IMR-90 (cell line): ENCODE measurements around the gene IL36A. TPM values are rescaled to one million over a fixed set of nuclear protein-coding genes. Genes with fewer than 3 reads are reported as not detected.

Experiments
- ATAC-seq: fragments of 200-7000 bp; cut with Tn5 transposase; 2 replicates; pipeline ENCODE4 v1.9.1; 2020; ENCODE audit warnings: low read depth, mild to moderate bottlenecking, moderate library complexity
- Bru-seq: library from RNA; stranded (reverse); fragments of 400-500 nt; gene quantifications from one replicate; lab custom pipeline; 2021; lab: Mats Ljungman, UMichigan
- BruChase-seq, 2 experiments: library from RNA; stranded (reverse); fragments of 400-500 nt; gene quantifications; one replicate each; lab custom pipeline; 2021; lab: Mats Ljungman, UMichigan
- BruUV-seq: library from RNA; stranded (reverse); fragments of 400-500 nt; replicated peaks from 2 replicates; lab custom pipeline; 2021; lab: Mats Ljungman, UMichigan
- CTCF ChIA-PET: fragments of 300-600 bp; formaldehyde crosslinking; extraction: SDS; loops from one replicate; lab custom pipeline; 2021; ENCODE audit warnings: antibody characterized with exemption; lab: Yijun Ruan, JAX
- POLR2A ChIA-PET: fragments of 300-600 bp; sonication (Branson Sonifier 250); formaldehyde crosslinking; loops from one replicate; lab custom pipeline; 2022; ENCODE audit warnings: antibody characterized with exemption; ENCODE audit not compliant: unreplicated experiment; lab: Charles Lee
- DNase-seq: peaks from one replicate; pipeline ENCODE4 v3.0.0; 2013
- H2AFZ ChIP-seq: replicated peaks from 2 replicates; pipeline ENCODE3; 2013; ENCODE audit warnings: low read length, mild to moderate bottlenecking; ENCODE audit not compliant: poor library complexity
- H2AK5ac ChIP-seq: 2 replicates; pipeline ENCODE4 v1.6.1; 2013; ENCODE audit warnings: low read depth, low read length, inconsistent platforms
- H2AK9ac ChIP-seq: replicated peaks from 2 replicates; pipeline ENCODE3; 2013; ENCODE audit warnings: mild to moderate bottlenecking, low read depth, low read length, moderate library complexity; ENCODE audit not compliant: poor library complexity
- H2BK120ac ChIP-seq: 2 replicates; pipeline ENCODE4 v1.6.1; 2013; ENCODE audit warnings: low read depth, low read length, inconsistent platforms
- H2BK15ac ChIP-seq: 3 replicates; pipeline ENCODE4 v1.6.1; 2013; ENCODE audit warnings: low read depth, low read length, inconsistent platforms
- H2BK20ac ChIP-seq: 2 replicates; pipeline ENCODE4 v1.6.1; 2013; ENCODE audit warnings: low read depth, mild to moderate bottlenecking, inconsistent platforms, low read length, moderate library complexity
- H2BK5ac ChIP-seq: 2 replicates; pipeline ENCODE4 v1.6.1; 2013; ENCODE audit warnings: mild to moderate bottlenecking, low read depth, low read length, inconsistent platforms; ENCODE audit not compliant: poor library complexity, severe bottlenecking
- H3K14ac ChIP-seq: replicated peaks from 2 replicates; pipeline ENCODE4 v1.6.1; 2013; ENCODE audit warnings: low read depth, low read length, inconsistent platforms
- H3K18ac ChIP-seq: 2 replicates; pipeline ENCODE4 v1.6.1; 2013; ENCODE audit warnings: low read depth, low read length, control low read depth
- H3K23ac ChIP-seq: 2 replicates; pipeline ENCODE4 v1.6.1; 2013; ENCODE audit warnings: low read depth, low read length, inconsistent platforms
- H3K27ac ChIP-seq: 2 replicates; pipeline ENCODE4 v1.5.1; 2013; ENCODE audit warnings: mild to moderate bottlenecking, control low read depth, low read length; ENCODE audit not compliant: insufficient read depth
- H3K27me3 ChIP-seq: 2 replicates; pipeline ENCODE4 v1.6.1; 2013; ENCODE audit warnings: low read length; ENCODE audit not compliant: control insufficient read depth, insufficient read depth
- H3K36me3 ChIP-seq: 2 replicates; pipeline ENCODE4 v1.6.1; 2013; ENCODE audit warnings: low read length, mixed read lengths; ENCODE audit not compliant: control insufficient read depth, insufficient read depth
- H3K4ac ChIP-seq: 2 replicates; pipeline ENCODE4 v1.6.1; 2013; ENCODE audit warnings: low read depth, low read length, inconsistent platforms
- H3K4me1 ChIP-seq: 2 replicates; pipeline ENCODE4 v1.6.1; 2013; ENCODE audit warnings: low read length, mixed read lengths; ENCODE audit not compliant: control insufficient read depth, insufficient read depth
- H3K4me2 ChIP-seq: 2 replicates; pipeline ENCODE4 v1.6.1; 2013; ENCODE audit warnings: low read depth, mild to moderate bottlenecking, control low read depth, low read length, moderate library complexity
- H3K4me3 ChIP-seq: 2 replicates; pipeline ENCODE4 v1.5.1; 2013; ENCODE audit warnings: low read depth, mild to moderate bottlenecking, control low read depth, low read length, moderate library complexity; ENCODE audit not compliant: insufficient read depth
- H3K56ac ChIP-seq: 2 replicates; pipeline ENCODE4 v1.6.1; 2013; ENCODE audit warnings: low read length, inconsistent platforms; ENCODE audit not compliant: insufficient read depth; ENCODE audit errors: extremely low read depth
- H3K79me1 ChIP-seq, 2 experiments: 2 replicates each; pipeline ENCODE4 v1.6.1; 2013; ENCODE audit warnings: low read length in 2 of 2, inconsistent platforms in 1 of 2, low read depth in 1 of 2
- H3K9ac ChIP-seq: 2 replicates; pipeline ENCODE4 v1.6.1; 2013; ENCODE audit warnings: low read depth, low read length, control low read depth
- H3K9me1 ChIP-seq: 2 replicates; pipeline ENCODE4 v1.6.1; 2013; ENCODE audit warnings: low read length, inconsistent platforms; ENCODE audit not compliant: insufficient read depth
- H3K9me3 ChIP-seq: 2 replicates; pipeline ENCODE4 v1.6.1; 2013; ENCODE audit warnings: low read length; ENCODE audit not compliant: control insufficient read depth, insufficient read depth
- H4K20me1 ChIP-seq: 2 replicates; pipeline ENCODE4 v1.6.1; 2013; ENCODE audit warnings: low read length, inconsistent platforms; ENCODE audit not compliant: insufficient read depth
- H4K5ac ChIP-seq: 2 replicates; pipeline ENCODE4 v1.6.1; 2013; ENCODE audit warnings: mild to moderate bottlenecking, low read depth, low read length, control low read depth
- H4K8ac ChIP-seq, 2 experiments: 2 replicates each; pipeline ENCODE4 v1.6.1; 2013; ENCODE audit warnings: low read depth in 2 of 2, low read length in 2 of 2, control low read depth in 1 of 2, inconsistent platforms in 1 of 2
- H4K91ac ChIP-seq: 2 replicates; pipeline ENCODE4 v1.6.1; 2013; ENCODE audit warnings: low read depth, low read length, inconsistent platforms; ENCODE audit not compliant: insufficient read depth
- BHLHE40 ChIP-seq: fragments of 150-350 bp; IDR thresholded peaks from 2 replicates; pipeline ENCODE4 v1.6.1; 2016; ENCODE audit warnings: mild to moderate bottlenecking, low read depth, low read length
- CEBPB ChIP-seq: IDR thresholded peaks from 2 replicates; pipeline ENCODE4 v1.6.1; 2012; ENCODE audit warnings: low read depth, low read length, improper control_type of control experiment
- CHD1 ChIP-seq: IDR thresholded peaks from 2 replicates; pipeline ENCODE4 v1.6.1; 2012; ENCODE audit warnings: low read depth, low read length, improper control_type of control experiment
- ELK1 ChIP-seq: fragments of 150-350 bp; IDR thresholded peaks from 2 replicates; pipeline ENCODE4 v1.6.1; 2016; ENCODE audit warnings: low read depth, mild to moderate bottlenecking, low read length, moderate library complexity, borderline replicate concordance
- MAZ ChIP-seq: IDR thresholded peaks from 2 replicates; pipeline ENCODE4 v1.6.1; 2012; ENCODE audit warnings: low read depth, mild to moderate bottlenecking, low read length, improper control_type of control experiment, moderate library complexity, borderline replicate concordance
- RAD21 ChIP-seq: IDR thresholded peaks from 2 replicates; pipeline ENCODE4 v1.6.1; 2012; ENCODE audit warnings: low read length, improper control_type of control experiment
- RFX5 ChIP-seq: IDR thresholded peaks from 2 replicates; pipeline ENCODE4 v1.8.0; 2012; ENCODE audit warnings: low read depth, mild to moderate bottlenecking, low read length, moderate library complexity
- SMC3 ChIP-seq: fragments of 150-350 bp; IDR thresholded peaks from 2 replicates; pipeline ENCODE4 v1.6.1; 2016; ENCODE audit warnings: low read depth, mild to moderate bottlenecking, antibody characterized with exemption, low read length, moderate library complexity
- WGBS, 2 experiments: methylation state at CpG; one replicate each; pipeline versions ENCODE4 v1.1.5 to v1.1.7; 2013; ENCODE audit warnings: missing lambda C conversion rate in 2 of 2; ENCODE audit not compliant: insufficient read length in 1 of 2; ENCODE audit errors: extremely low coverage in 2 of 2; 5-methylcytosine and 5-hydroxymethylcytosine counted together
- dilution Hi-C: fragments of 300-500 bp; cut with HindIII; formaldehyde crosslinking; loops from one replicate; pipeline ENCODE4 v1.14.3; 2018; ENCODE audit warnings: low sequenced_read_pairs; ENCODE audit not compliant: unreplicated experiment
- in situ Hi-C: fragments of 300-500 bp; cut with MboI; formaldehyde crosslinking; loops from 3 replicates; pipeline ENCODE4 v1.14.3; 2019; ENCODE audit warnings: low sequenced_read_pairs, inconsistent platforms, mixed read lengths
- intact Hi-C: fragments of 100-400 bp; cut with micrococcal nuclease; formaldehyde crosslinking; loops from 2 replicates; pipeline ENCODE4 v1.10.0; 2022
- long read RNA-seq: library from polyadenylated mRNA; unstranded; transcript quantifications from one replicate; pipeline ENCODE4 v2.0.0, GENCODE V29; 2021; ENCODE audit not compliant: unreplicated experiment
- polyA plus RNA-seq, 3 experiments: library from polyadenylated mRNA; depleted of rRNA; stranded (reverse); fragments of >200 nt; gene quantifications; 2 replicates each; pipeline ENCODE4 v1.2.3, GENCODE V29; 2012; ENCODE audit warnings: low replicate concordance in 1 of 3
- total RNA-seq: library from RNA; depleted of rRNA; stranded (reverse); fragments of >200 nt; gene quantifications from 2 replicates; pipeline ENCODE4 v1.2.3, GENCODE V29; 2012; rRNA removed

The IL36A gene, protein sequence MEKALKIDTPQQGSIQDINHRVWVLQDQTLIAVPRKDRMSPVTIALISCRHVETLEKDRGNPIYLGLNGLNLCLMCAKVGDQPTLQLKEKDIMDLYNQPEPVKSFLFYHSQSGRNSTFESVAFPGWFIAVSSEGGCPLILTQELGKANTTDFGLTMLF
- total RNA-seq (not detected in 2 replicates), polyA plus RNA-seq (2012; rRNA removed) (not detected in 2 replicates), Bru-seq, nascent RNA (not detected), BruChase-seq, experiment 1, labeled RNA remaining after a 6-hour chase (not detected), BruChase-seq, experiment 2, labeled RNA remaining after a 2-hour chase (not detected)
- not detected in 2 replicates for polyA plus RNA-seq (2012; cell fraction: cytosol; rRNA removed)
- polyA plus RNA-seq (2012; cell fraction: nucleus; rRNA removed; ENCODE audit: low replicate concordance), result not detected in 2 replicates
- long read RNA-seq, result 0 reads

GRCh38 chr2:113005030-113005509 is at the start of gene IL36A:
Gene IL36A, plus strand, starts transcription at chr2:113005459. Its CDS starts 413 bp downstream, at chr2:113005872.
- Histone ChIP-seq H3K79me1 (no peaks in the 10 kb centered on the region), H2BK20ac (no peak within 1 kb of the TSS), H3K23ac (no peak within 1 kb of the TSS), H2AFZ (no peak within 1 kb of the TSS), H3K9me3 (0 out of 2 replicates have a peak, but pooled peaks cover 2% of the 10 kb centered on the region), H3K9ac (no peak within 1 kb of the TSS), H3K27me3 (peaks cover 3% of the 10 kb centered on the region), H3K9me1 (no peaks in the 10 kb centered on the region), H3K4me2 (no peak within 1 kb of the TSS), H4K20me1 (no peaks in the 10 kb centered on the region), H4K91ac (no peak within 1 kb of the TSS), H2BK120ac (no peak within 1 kb of the TSS), H4K8ac (no peak within 1 kb of the TSS), H3K4me3 (no peak within 1 kb of the TSS), H2AK9ac (no peak within 1 kb of the TSS), H2BK5ac (no peak within 1 kb of the TSS), H3K56ac (no peak within 1 kb of the TSS), H3K14ac (no peak within 1 kb of the TSS), H3K4ac (no peak within 1 kb of the TSS), H2BK15ac (no peak within 1 kb of the TSS), H3K36me3 (no peaks in the 10 kb centered on the region), H3K4me1 (no peaks in the 10 kb centered on the region), H3K27ac (no peak within 1 kb of the TSS), H2AK5ac (no peak within 1 kb of the TSS), H3K18ac (no peak within 1 kb of the TSS), H4K5ac (no peak within 1 kb of the TSS)
- DNase-seq (no peak), ATAC-seq (no peak)
- in situ Hi-C loops, result no loop called here
- 60% methylated on average over 1 of the region's 3 CpGs; no CpG with 5 or more reads in 1 of the 2 experiments for WGBS, 2 experiments
- CTCF ChIA-PET, result no interaction called here
- no peak for TF ChIP-seq BHLHE40
- no peak for TF ChIP-seq ELK1
- TF ChIP-seq RFX5, result no peak
- TF ChIP-seq SMC3, result no peak
- no peak for TF ChIP-seq MAZ
- TF ChIP-seq CHD1, result no peak
- TF ChIP-seq CEBPB, result no peak
- TF ChIP-seq RAD21, result no peak
- BruUV-seq, result no TSS peak
- POLR2A ChIA-PET, result no interaction called here
- dilution Hi-C loops, result no loop called here
- intact Hi-C loops, result no loop called here
